Astrocyte of the cerebellum (primary cell): ENCODE data around the gene ADAM10.

ENCODE experiments used
- DNase-seq: peaks from one replicate; pipeline ENCODE4 v3.0.0-alpha.2; 2011; ENCODE audit warnings: low read depth
- H3K4me3 ChIP-seq: 2 replicates; pipeline ENCODE4 v1.5.1; 2011; ENCODE audit warnings: mild to moderate bottlenecking, low read depth, low read length, moderate library complexity
- CTCF ChIP-seq: IDR thresholded peaks from 2 replicates; pipeline ENCODE4 v1.5.1; 2012; ENCODE audit warnings: low read length, low read depth, moderate library complexity, mild to moderate bottlenecking; ENCODE audit errors: missing control alignments
- in situ Hi-C: cut with HindIII; loops from 2 replicates; pipeline ENCODE4 v1.10.0; 2017; ENCODE audit warnings: low sequenced_read_pairs

The ADAM10 gene

GRCh38 chr15:58689646-58690045 is 59.9 kb downstream of the ADAM10 start:
- no peak for TF ChIP-seq CTCF
- no peak for DNase-seq
- H3K4me3 ChIP-seq, result no peak overlapping the region
- in situ Hi-C loops, result no loop called here

GRCh38 chr15:58686286-58686685 is 63.2 kb downstream of the ADAM10 start:
- TF ChIP-seq CTCF, result no peak
- in situ Hi-C loops, result no loop called here
- no peak for DNase-seq
- no peak overlapping the region for H3K4me3 ChIP-seq

GRCh38 chr15:58684751-58685150 is 64.8 kb downstream of the ADAM10 start:
- no peak for TF ChIP-seq CTCF
- in situ Hi-C loops, result no loop called here
- no peak for DNase-seq
- no peak overlapping the region for H3K4me3 ChIP-seq

- no peak for TF ChIP-seq CTCF
- no peak overlapping the region for H3K4me3 ChIP-seq
- no peak for DNase-seq
- in situ Hi-C loops, result no loop called here
These were observed 65.3 kb downstream of the ADAM10 start for GRCh38 chr15:58684036-58684710.

- in situ Hi-C loops, result no loop called here
- H3K4me3 ChIP-seq, result no peak overlapping the region
These were observed 67.3 kb downstream of the ADAM10 start for GRCh38 chr15:58682234-58682633.

GRCh38 chr15:58678683-58679082 is 70.8 kb downstream of the ADAM10 start:
- H3K4me3 ChIP-seq, result no peak overlapping the region
- in situ Hi-C loops, result no loop called here
- TF ChIP-seq CTCF, result no peak
- no peak for DNase-seq

More at GRCh38 chr15:58682234-58682633, 67.3 kb downstream of the ADAM10 start:
- DNase-seq, result no peak
- TF ChIP-seq CTCF, result no peak
